Measurements from ENCODE around the gene CENATAC. TPM values are rescaled to one million over a fixed set of nuclear protein-coding genes. Genes with fewer than 3 reads are reported as not detected.

CENATAC gene
- total and polyA plus RNA-seq, 4 donors = 6.0 to 33.6 (median 13.2) TPM

- Histone ChIP-seq H3K27ac (ENCODE audit: low read depth in 1 of 2, low read length in 2 of 2) (no peak overlapping the region), H3K4me3 (ENCODE audit: low read depth in 1 of 3, low read length in 3 of 3) (no peak overlapping the region), H3K9me3 (ENCODE audit: control insufficient read depth in 4 of 4, low read length in 3 of 4) (no peaks in the 10 kb centered on the region), H3K36me3 (ENCODE audit: control insufficient read depth in 4 of 4, insufficient read depth in 3 of 4, low read depth in 1 of 4, low read length in 3 of 4) (peaks cover 7 to 45% (median 31%) of the 10 kb centered on the region in 4 donors), H3K9ac (ENCODE audit: low read depth in 1 of 2, low read length in 2 of 2) (no peak overlapping the region), H3K4me1 (ENCODE audit: control insufficient read depth in 4 of 4, insufficient read depth in 4 of 4, low read length in 3 of 4) (peaks cover 5 to 19% (median 14%) of the 10 kb centered on the region in 4 donors), H3K27me3 (ENCODE audit: control insufficient read depth in 4 of 4, insufficient read depth in 4 of 4, low read length in 3 of 4) (no peaks in the 10 kb centered on the region)
- DNase-seq (ENCODE audit: low spot score) = no peak
- TF ChIP-seq MAX (IDR thresholded peaks at IDR 0.05) = no peak
- TF ChIP-seq NR2F2 (IDR thresholded peaks at IDR 0.05) = no peak
- no peak for TF ChIP-seq TAF1 (conservative IDR thresholded peaks at IDR 0.05)
- TF ChIP-seq SP1 (IDR thresholded peaks at IDR 0.05) = no peak
- TF ChIP-seq FOXA1 (IDR thresholded peaks at IDR 0.05) = no peak
- 94% methylated on average over 3 of the region's 3 CpGs for WGBS
These were observed 14.8 kb downstream of the CENATAC start for GRCh38 chr11:119012629-119013170.

- DNase-seq (ENCODE audit: low spot score) = no peak
- TF ChIP-seq RXRA (IDR thresholded peaks at IDR 0.05) (no peak), HNF4A (conservative IDR thresholded peaks at IDR 0.05) (no peak), ZBTB33 (IDR thresholded peaks at IDR 0.05) (no peak), JUND (IDR thresholded peaks at IDR 0.05) (no peak), TAF1 (conservative IDR thresholded peaks at IDR 0.05) (no peak), ATF3 (IDR thresholded peaks at IDR 0.05) (no peak), CTCF (IDR thresholded peaks at IDR 0.05; ENCODE audit: low read depth, low read length, missing input control) (no peak), GABPA (IDR thresholded peaks at IDR 0.05 in 1 of 2, conservative IDR thresholded peaks at IDR 0.05 in 1 of 2) (no peak)
- Histone ChIP-seq H3K4me1 (ENCODE audit: control insufficient read depth in 4 of 4, insufficient read depth in 4 of 4, low read length in 3 of 4) (peaks cover 5 to 19% (median 14%) of the 10 kb centered on the region in 4 donors), H3K27me3 (ENCODE audit: control insufficient read depth in 4 of 4, insufficient read depth in 4 of 4, low read length in 3 of 4) (no peaks in the 10 kb centered on the region), H3K4me3 (ENCODE audit: low read depth in 1 of 3, low read length in 3 of 3) (no peak overlapping the region), H3K27ac (ENCODE audit: low read depth in 1 of 2, low read length in 2 of 2) (no peak overlapping the region), H3K9ac (ENCODE audit: low read depth in 1 of 2, low read length in 2 of 2) (no peak overlapping the region), H3K36me3 (ENCODE audit: control insufficient read depth in 4 of 4, insufficient read depth in 3 of 4, low read depth in 1 of 4, low read length in 3 of 4) (peaks cover 7 to 41% (median 31%) of the 10 kb centered on the region in 4 donors), H3K9me3 (ENCODE audit: control insufficient read depth in 4 of 4, low read length in 3 of 4) (no peaks in the 10 kb centered on the region)
- 97% methylated on average over 17 of the region's 17 CpGs for WGBS
These were observed 16.4 kb downstream of the CENATAC start for GRCh38 chr11:119014209-119014924.

Data from liver (tissue), 9 donors.